ENCODE data around the gene CD320. TPM values are rescaled to one million over a fixed set of nuclear protein-coding genes. Genes with fewer than 3 reads are reported as not detected.
A peak's percentile ranks its signal among the peaks of the same experiment; 100 is the strongest.
"Not testable (repeated sequence)": the region's sequence is repeated elsewhere in the genome, so short reads cannot be mapped to it uniquely, and the experiment has no call there.

The CD320 gene
- total RNA-seq, 1 donor from 2014 or later = 31.0 TPM

DNA sequence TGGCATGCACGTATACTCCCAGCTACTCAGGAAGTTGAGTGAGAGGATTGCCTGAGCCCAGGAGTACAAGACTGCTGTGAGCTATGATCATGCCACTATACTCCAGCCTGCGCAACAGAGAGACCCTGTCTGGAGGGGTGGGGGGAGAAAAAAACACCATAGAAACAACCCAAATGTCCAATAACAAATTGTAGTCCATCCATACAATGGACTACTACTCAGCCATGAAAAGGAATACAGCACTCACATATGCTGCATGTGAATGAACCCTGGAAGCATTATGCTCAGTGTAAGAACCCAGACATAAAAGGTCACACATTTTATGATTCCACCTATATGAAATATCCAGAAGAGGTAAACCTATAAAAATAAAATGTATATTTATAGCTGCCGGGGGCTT lies 42.3 kb downstream of the CD320 start:
- ATAC-seq (no peak), DNase-seq (no peak)

DNA sequence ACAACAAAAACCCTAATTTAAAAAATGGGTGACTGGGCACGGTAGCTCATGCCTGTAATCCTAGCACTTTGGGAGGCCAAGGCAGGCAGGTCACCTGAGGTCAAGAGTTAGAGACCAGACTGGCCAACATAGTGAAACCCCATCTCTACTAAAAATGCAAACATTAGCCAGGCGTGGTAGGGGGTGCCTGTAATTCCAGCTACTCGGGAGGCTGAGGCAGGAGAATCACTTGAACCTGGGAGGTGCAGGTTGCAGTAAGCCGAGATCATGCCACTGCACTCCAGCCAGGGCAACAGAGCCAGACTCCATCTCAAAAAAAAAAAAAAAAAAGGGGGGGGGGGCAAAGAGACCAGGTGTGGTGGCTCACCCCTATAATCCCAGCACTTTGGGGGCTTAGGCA lies 43.9 kb downstream of the CD320 start:
- intact Hi-C loops (cut with DNase I); ATAC-seq; H3K4me1 ChIP-seq; H3K27ac ChIP-seq; DNase-seq; H3K9me3 ChIP-seq; H3K27me3 ChIP-seq (ENCODE audit: low read depth); H3K4me3 ChIP-seq: not testable (repeated sequence)
- H3K36me3 ChIP-seq = peaks cover 12% of the 10 kb centered on the region

More for the DNA sequence above, 42.3 kb downstream of the CD320 start:
- H3K9me3 ChIP-seq = no peaks in the 10 kb centered on the region
- peaks cover 12% of the 10 kb centered on the region for H3K36me3 ChIP-seq
- TF ChIP-seq CTCF (IDR thresholded peaks at IDR 0.05) = no peak
- intact Hi-C loops (cut with DNase I) = no loop called here
- peaks cover 9% of the 10 kb centered on the region for H3K4me1 ChIP-seq
- no peak overlapping the region for H3K27ac ChIP-seq
- H3K27me3 ChIP-seq (ENCODE audit: low read depth) = no peaks in the 10 kb centered on the region
- H3K4me3 ChIP-seq = no peak overlapping the region

- Histone ChIP-seq H3K4me3 (no peak overlapping the region), H3K9me3 (no peaks in the 10 kb centered on the region), H3K27ac (no peak overlapping the region), H3K36me3 (peaks cover 21% of the 10 kb centered on the region), H3K27me3 (ENCODE audit: low read depth) (no peaks in the 10 kb centered on the region), H3K4me1 (no peaks in the 10 kb centered on the region)
- intact Hi-C loops (cut with DNase I) = no loop called here
- TF ChIP-seq CTCF (IDR thresholded peaks at IDR 0.05) = no peak
- ATAC-seq (peak in 1 of 2 donors; percentile 7), DNase-seq (no peak)
Measured at GRCh38 chr19:8262431-8262830, 45.7 kb downstream of the CD320 start.

DNA sequence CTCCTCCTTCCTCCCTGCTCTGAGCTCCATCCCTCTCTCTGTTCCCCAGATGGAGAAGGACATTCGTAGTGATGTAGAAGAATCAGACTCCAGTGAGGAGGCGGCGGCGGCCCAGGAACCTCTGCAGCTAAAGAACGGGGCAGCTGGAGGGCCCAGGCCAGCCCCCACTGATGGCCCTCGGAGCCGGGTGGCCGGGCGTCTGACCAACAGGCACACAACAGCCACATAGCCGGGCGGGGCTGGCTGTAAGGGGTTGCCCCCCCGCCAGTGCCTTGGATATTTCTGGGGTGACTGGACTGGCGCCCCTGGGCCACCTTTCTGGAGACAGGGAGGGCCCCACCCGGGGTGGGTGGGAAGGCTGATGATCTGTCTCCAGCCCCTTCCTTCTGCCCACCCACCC lies 46.3 kb downstream of the CD320 start:
- peak in 1 of 2 donors; percentile 21 for ATAC-seq
- no peak for TF ChIP-seq CTCF (IDR thresholded peaks at IDR 0.05)

GRCh38 chr19:8261347-8261746 lies 46.8 kb downstream of the CD320 start:
- ATAC-seq = peak in 1 of 2 donors; percentile 8
- intact Hi-C loops (cut with DNase I) = no loop called here
- TF ChIP-seq CTCF (IDR thresholded peaks at IDR 0.05) = no peak

More for the DNA sequence above, 46.3 kb downstream of the CD320 start:
- H3K4me3 ChIP-seq = no peak overlapping the region
- intact Hi-C loops (cut with DNase I) = no loop called here
- DNase-seq = no peak
- H3K9me3 ChIP-seq = no peaks in the 10 kb centered on the region
- no peaks in the 10 kb centered on the region for H3K27me3 ChIP-seq (ENCODE audit: low read depth)
- peaks cover 26% of the 10 kb centered on the region for H3K36me3 ChIP-seq
- H3K4me1 ChIP-seq = no peaks in the 10 kb centered on the region
- H3K27ac ChIP-seq = no peak overlapping the region

DNA sequence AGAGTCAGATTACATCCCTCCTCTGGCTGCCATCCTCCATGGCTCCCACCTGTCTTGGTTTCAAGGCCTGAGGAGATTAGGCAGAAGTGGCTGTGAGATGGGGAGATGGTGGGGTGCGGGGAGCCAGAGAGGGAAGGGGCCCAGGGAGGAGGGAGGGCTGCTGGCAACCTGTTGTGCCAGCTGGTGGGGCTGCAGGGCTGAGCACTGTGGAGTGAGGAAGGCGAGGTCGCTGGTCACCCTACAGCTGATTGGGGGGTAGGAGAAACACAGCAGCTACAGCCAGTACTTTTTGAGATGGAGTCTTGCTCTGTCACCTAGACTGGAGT lies 48.3 kb downstream of the CD320 start:
- Histone ChIP-seq H3K4me1 (no peaks in the 10 kb centered on the region), H3K4me3 (no peak overlapping the region), H3K27ac (no peak overlapping the region), H3K36me3 (peaks cover 46% of the 10 kb centered on the region), H3K9me3 (no peaks in the 10 kb centered on the region), H3K27me3 (ENCODE audit: low read depth) (no peaks in the 10 kb centered on the region)
- TF ChIP-seq CTCF (IDR thresholded peaks at IDR 0.05) = no peak
- intact Hi-C loops (cut with DNase I) = no loop called here
- DNase-seq (no peak), ATAC-seq (no peak)

More at GRCh38 chr19:8261347-8261746, 46.8 kb downstream of the CD320 start:
- DNase-seq = no peak
- Histone ChIP-seq H3K27me3 (ENCODE audit: low read depth) (no peaks in the 10 kb centered on the region), H3K36me3 (peaks cover 32% of the 10 kb centered on the region), H3K9me3 (no peaks in the 10 kb centered on the region), H3K27ac (no peak overlapping the region), H3K4me3 (no peak overlapping the region), H3K4me1 (no peaks in the 10 kb centered on the region)

All from lower lobe of right lung (tissue), 2 donors.